DND-41 (cell line): ENCODE data around the gene DPYD.

ENCODE experiments used
- ATAC-seq: fragments of 200-7000 bp; cut with Tn5 transposase; 3 replicates; pipeline ENCODE4 v1.9.1; 2021; ENCODE audit warnings: low read depth; ENCODE audit not compliant: insufficient read depth
- DNase-seq: peaks from one replicate; pipeline ENCODE4 v3.0.0-alpha.2; 2020
- H2AFZ ChIP-seq: 2 replicates; pipeline ENCODE4 v1.6.0; 2012; ENCODE audit warnings: low read depth, low read length
- H3K27ac ChIP-seq: 2 replicates; pipeline ENCODE4 v1.5.1; 2012; ENCODE audit warnings: low read length, inconsistent platforms
- H3K27me3 ChIP-seq: fragments of 200-600 bp; sonication (generic); 2 replicates; pipeline ENCODE4 v1.6.0; 2012; ENCODE audit warnings: low read length, mild to moderate bottlenecking, inconsistent platforms; ENCODE audit not compliant: insufficient read depth, poor library complexity
- H3K36me3 ChIP-seq: 2 replicates; pipeline ENCODE4 v1.5.1; 2012; ENCODE audit warnings: low read length, inconsistent platforms; ENCODE audit not compliant: insufficient read depth
- H3K4me1 ChIP-seq: 2 replicates; pipeline ENCODE4 v1.5.1; 2012; ENCODE audit warnings: mild to moderate bottlenecking, low read length; ENCODE audit not compliant: insufficient read depth
- H3K4me2 ChIP-seq: 2 replicates; pipeline ENCODE4 v1.6.0; 2012; ENCODE audit warnings: mild to moderate bottlenecking, moderate library complexity, low read length, inconsistent platforms; ENCODE audit not compliant: insufficient read depth
- H3K4me3 ChIP-seq, 2 experiments: fragments of 200-600 bp in 1 of 2; shearing (Covaris generic) in 1 of 2; 2 replicates each; pipeline ENCODE4 v1.5.1; 2012 to 2016; ENCODE audit warnings: inconsistent platforms in 2 of 2, low read length in 2 of 2, mild to moderate bottlenecking in 2 of 2, low read depth in 1 of 2, moderate library complexity in 1 of 2
- H3K79me2 ChIP-seq: 2 replicates; pipeline ENCODE4 v1.6.0; 2012; ENCODE audit warnings: low read length, inconsistent platforms; ENCODE audit not compliant: insufficient read depth
- H3K9ac ChIP-seq: 2 replicates; pipeline ENCODE4 v1.6.0; 2012; ENCODE audit warnings: low read depth, mild to moderate bottlenecking, inconsistent platforms, low read length, moderate library complexity
- H3K9me3 ChIP-seq: 2 replicates; pipeline ENCODE4 v1.5.1; 2012; ENCODE audit warnings: low read length, moderate library complexity, mild to moderate bottlenecking, inconsistent platforms; ENCODE audit not compliant: insufficient read depth, severe bottlenecking
- H4K20me1 ChIP-seq: 2 replicates; pipeline ENCODE4 v1.6.0; 2012; ENCODE audit warnings: low read length; ENCODE audit not compliant: insufficient read depth
- EZH2 ChIP-seq: IDR thresholded peaks from 3 replicates; pipeline ENCODE4 v1.6.1; 2012; ENCODE audit warnings: borderline replicate concordance, low read depth, mild to moderate bottlenecking, moderate library complexity, low read length, inconsistent platforms; ENCODE audit not compliant: severe bottlenecking
- TF ChIP-seq, protein P1 (sequence below): IDR thresholded peaks from 2 replicates; pipeline ENCODE4 v1.5.1; 2012; ENCODE audit warnings: borderline replicate concordance, low read length, moderate library complexity, mild to moderate bottlenecking; ENCODE audit not compliant: poor library complexity, severe bottlenecking; ENCODE audit errors: extremely low read depth

Gene DPYD

DNA sequence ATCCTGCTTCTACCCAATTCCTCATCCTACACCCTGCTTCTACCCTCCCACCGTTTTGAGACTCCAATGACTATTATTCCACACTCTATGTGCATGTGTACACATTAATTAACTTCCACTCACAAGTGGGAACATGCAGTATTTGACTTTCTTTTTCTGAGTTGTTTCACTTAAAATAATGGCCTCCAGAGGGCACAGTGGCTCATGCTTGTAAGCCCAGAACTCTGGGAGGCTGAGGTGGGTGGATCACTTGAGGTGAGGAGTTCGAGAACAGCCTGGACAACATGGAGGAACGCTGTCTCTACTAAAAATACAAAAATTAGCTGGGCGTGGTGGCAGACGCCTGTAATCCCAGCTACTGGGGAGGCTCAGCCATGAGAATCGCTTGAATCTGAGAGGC is 734.5 kb downstream of the DPYD start:
- H4K20me1 ChIP-seq = no peaks in the 10 kb centered on the region
- no peaks in the 10 kb centered on the region for H3K9me3 ChIP-seq
- H2AFZ ChIP-seq = no peak overlapping the region
- no peak overlapping the region for H3K27ac ChIP-seq
- DNase-seq (no peak), ATAC-seq (no peak)
- no peaks in the 10 kb centered on the region for H3K79me2 ChIP-seq
- TF ChIP-seq, protein P1, sequence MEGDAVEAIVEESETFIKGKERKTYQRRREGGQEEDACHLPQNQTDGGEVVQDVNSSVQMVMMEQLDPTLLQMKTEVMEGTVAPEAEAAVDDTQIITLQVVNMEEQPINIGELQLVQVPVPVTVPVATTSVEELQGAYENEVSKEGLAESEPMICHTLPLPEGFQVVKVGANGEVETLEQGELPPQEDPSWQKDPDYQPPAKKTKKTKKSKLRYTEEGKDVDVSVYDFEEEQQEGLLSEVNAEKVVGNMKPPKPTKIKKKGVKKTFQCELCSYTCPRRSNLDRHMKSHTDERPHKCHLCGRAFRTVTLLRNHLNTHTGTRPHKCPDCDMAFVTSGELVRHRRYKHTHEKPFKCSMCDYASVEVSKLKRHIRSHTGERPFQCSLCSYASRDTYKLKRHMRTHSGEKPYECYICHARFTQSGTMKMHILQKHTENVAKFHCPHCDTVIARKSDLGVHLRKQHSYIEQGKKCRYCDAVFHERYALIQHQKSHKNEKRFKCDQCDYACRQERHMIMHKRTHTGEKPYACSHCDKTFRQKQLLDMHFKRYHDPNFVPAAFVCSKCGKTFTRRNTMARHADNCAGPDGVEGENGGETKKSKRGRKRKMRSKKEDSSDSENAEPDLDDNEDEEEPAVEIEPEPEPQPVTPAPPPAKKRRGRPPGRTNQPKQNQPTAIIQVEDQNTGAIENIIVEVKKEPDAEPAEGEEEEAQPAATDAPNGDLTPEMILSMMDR = peak; percentile 32
- no peak for TF ChIP-seq EZH2
- no peak overlapping the region for H3K4me2 ChIP-seq
- no peaks in the 10 kb centered on the region for H3K4me1 ChIP-seq
- no peak overlapping the region for H3K9ac ChIP-seq
- H3K27me3 ChIP-seq = no peaks in the 10 kb centered on the region
- peaks cover 12% of the 10 kb centered on the region; the same call in 1 of the 2 replicates for H3K36me3 ChIP-seq
- H3K4me3 ChIP-seq = no peak overlapping the region

DNA sequence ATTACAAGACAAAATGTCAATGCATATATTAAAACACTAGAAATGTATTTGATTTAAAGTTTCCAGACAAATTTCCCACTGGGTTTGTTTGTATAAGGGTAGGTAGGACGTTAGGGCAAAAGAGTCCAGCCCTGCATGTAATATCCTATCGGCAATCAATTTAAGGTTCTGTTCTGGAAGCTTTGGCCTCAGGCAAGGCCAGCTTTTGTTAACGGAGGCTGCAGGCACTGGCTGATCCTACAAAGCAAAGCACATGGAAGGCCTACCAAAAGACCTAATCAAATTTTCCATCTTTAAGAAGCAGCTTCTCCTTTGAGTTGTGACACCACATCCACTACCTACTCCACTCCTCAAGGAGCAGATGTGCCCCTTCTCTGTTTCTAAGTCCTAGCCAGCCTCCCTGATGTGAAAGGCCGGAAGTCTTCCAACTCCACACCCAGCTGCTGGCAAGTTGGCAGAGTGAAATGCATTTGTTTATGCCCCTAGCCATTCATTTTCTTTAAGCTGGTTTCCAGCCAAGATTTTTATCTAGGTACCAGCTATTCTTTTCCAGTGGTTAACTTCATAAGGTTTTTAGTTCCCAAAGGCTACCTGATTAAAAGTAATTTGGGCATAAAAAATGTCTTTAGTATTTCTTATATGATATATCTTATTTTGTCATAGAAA is 746.7 kb downstream of the DPYD start:
- no peaks in the 10 kb centered on the region for H3K79me2 ChIP-seq
- H3K4me2 ChIP-seq = no peak overlapping the region
- H3K9me3 ChIP-seq = peaks cover 2% of the 10 kb centered on the region
- no peak overlapping the region for H3K27ac ChIP-seq
- H4K20me1 ChIP-seq = no peaks in the 10 kb centered on the region
- DNase-seq (no peak), ATAC-seq (no peak)
- no peaks in the 10 kb centered on the region for H3K4me1 ChIP-seq
- H3K27me3 ChIP-seq = no peaks in the 10 kb centered on the region
- H2AFZ ChIP-seq = no peak overlapping the region
- no peak overlapping the region for H3K4me3 ChIP-seq
- H3K9ac ChIP-seq = no peak overlapping the region
- TF ChIP-seq, protein P1 = no peak
- TF ChIP-seq EZH2 = no peak
- H3K36me3 ChIP-seq = no peaks in the 10 kb centered on the region

DNA sequence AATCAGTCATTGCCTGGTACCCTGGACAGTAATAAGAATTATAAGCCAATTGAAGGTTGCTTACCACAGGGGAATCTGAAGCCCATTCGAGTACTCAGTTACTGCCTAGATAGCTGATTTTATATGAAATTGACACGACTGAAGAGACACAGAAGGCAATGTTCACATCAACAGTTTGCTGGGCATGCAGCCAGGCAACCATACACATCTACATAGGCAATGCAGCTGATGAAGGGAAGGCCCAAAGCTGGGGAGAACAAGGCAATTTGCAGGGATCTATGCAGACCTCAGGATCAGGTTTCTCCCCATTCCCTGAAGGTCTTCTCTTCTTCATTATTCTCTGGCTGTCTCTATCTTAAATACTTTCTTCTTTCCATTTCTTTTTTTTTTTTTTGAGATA is 750.5 kb downstream of the DPYD start:
- Histone ChIP-seq H3K4me2 (no peak overlapping the region), H3K4me1 (no peaks in the 10 kb centered on the region), H3K27me3 (no peaks in the 10 kb centered on the region), H3K36me3 (no peaks in the 10 kb centered on the region), H3K79me2 (no peaks in the 10 kb centered on the region), H3K27ac (no peak overlapping the region), H2AFZ (no peak overlapping the region), H3K9me3 (peaks cover 2% of the 10 kb centered on the region), H4K20me1 (no peaks in the 10 kb centered on the region), H3K4me3 (no peak overlapping the region), H3K9ac (no peak overlapping the region)
- DNase-seq = no peak
- TF ChIP-seq, protein P1 = no peak
- TF ChIP-seq EZH2 = no peak
- ATAC-seq = no peak

DNA sequence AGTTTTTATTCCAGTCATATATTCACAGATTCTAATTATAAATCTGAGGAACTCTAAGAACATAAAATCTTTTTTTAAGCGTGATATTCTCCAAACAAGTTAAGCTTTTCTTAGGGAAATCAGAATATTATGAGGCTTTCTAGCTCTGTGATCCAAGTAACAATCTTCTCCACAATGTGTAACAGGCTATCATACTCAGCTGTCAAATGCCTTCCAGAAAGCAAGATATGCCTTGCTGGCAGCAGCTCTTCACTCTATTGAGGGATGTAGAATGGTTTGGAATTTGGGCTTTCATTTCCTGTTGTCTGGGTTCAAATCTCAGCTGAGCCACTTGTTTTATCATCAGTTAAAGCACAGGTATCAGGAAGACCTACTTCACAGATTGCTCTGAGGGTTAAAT is 752.8 kb downstream of the DPYD start:
- Histone ChIP-seq H3K9ac (no peak overlapping the region), H2AFZ (no peak overlapping the region), H3K36me3 (no peaks in the 10 kb centered on the region), H3K4me3 (no peak overlapping the region), H3K79me2 (no peaks in the 10 kb centered on the region), H3K27ac (no peak overlapping the region), H4K20me1 (no peaks in the 10 kb centered on the region), H3K27me3 (no peaks in the 10 kb centered on the region), H3K9me3 (peaks cover 2% of the 10 kb centered on the region), H3K4me2 (no peak overlapping the region), H3K4me1 (no peaks in the 10 kb centered on the region)
- no peak for ATAC-seq
- no peak for DNase-seq
- no peak for TF ChIP-seq EZH2
- TF ChIP-seq, protein P1 = no peak
